Upper lobe of left lung (tissue), 4 donors: Measurements from ENCODE around the gene TLE1.

ENCODE experiments used
- CTCF ChIP-seq, 6 experiments: fragments of 450-650 bp in 4 of 6; fragments of 200-600 bp in 2 of 6; sonication (generic) in 2 of 6; IDR thresholded peaks; one replicate each; pipeline ENCODE4 v1.5.1; 2016 to 2019; ENCODE audit warnings: antibody characterized with exemption in 6 of 6
- EP300 ChIP-seq, 4 donors: sonication (generic); formaldehyde crosslinking; IDR thresholded peaks; one replicate each; pipeline ENCODE4 v1.5.1; 2017; ENCODE audit warnings: antibody characterized with exemption in 4 of 4, control low read depth in 2 of 4
- POLR2A ChIP-seq, 4 donors: fragments of 450-650 bp; IDR thresholded peaks; one replicate each; pipeline ENCODE4 v1.5.1; 2016 to 2017; ENCODE audit warnings: antibody characterized with exemption in 4 of 4, mild to moderate bottlenecking in 2 of 4

- TF ChIP-seq CTCF (IDR thresholded peaks at IDR 0.05) (no peak), POLR2A (IDR thresholded peaks at IDR 0.05) (no peak), EP300 (IDR thresholded peaks at IDR 0.05) (no peak)
Measured at GRCh38 chr9:81542118-81542889, 147.0 kb downstream of the TLE1 start.
